Measurements from ENCODE around the gene TIMM50. TPM values are rescaled to one million over a fixed set of nuclear protein-coding genes. Genes with fewer than 3 reads are reported as not detected.
"Not testable (repeated sequence)": the region's sequence is repeated elsewhere in the genome, so short reads cannot be mapped to it uniquely, and the experiment has no call there.

TIMM50 gene
- total RNA-seq, 1 donor from 2014 or later: 66.5 TPM

- DNase-seq: no peak
These were observed 11.1 kb upstream of the TIMM50 start for GRCh38 chr19:39469567-39469966.

GRCh38 chr19:39470724-39471339, 9.8 kb upstream of the TIMM50 start:
- DNase-seq: no peak

GRCh38 chr19:39471756-39472536, 8.7 kb upstream of the TIMM50 start:
- DNase-seq: no peak

GRCh38 chr19:39472746-39473442, 7.7 kb upstream of the TIMM50 start:
- DNase-seq: no peak

- DNase-seq: no peak
These were observed 7.1 kb upstream of the TIMM50 start for GRCh38 chr19:39473443-39473960.

- DNase-seq: peak; percentile 75
These were observed 6.5 kb upstream of the TIMM50 start for GRCh38 chr19:39474139-39474620.

- DNase-seq: no peak
These were observed 4.9 kb upstream of the TIMM50 start for GRCh38 chr19:39475748-39476147.

GRCh38 chr19:39479319-39479801, 1.3 kb upstream of the TIMM50 start:
- not testable (repeated sequence) for DNase-seq

GRCh38 chr19:39479916-39480315, 722 bp upstream of the TIMM50 start:
- no peak for DNase-seq

- peak; percentile 31 for DNase-seq
These were observed 549 bp downstream of the TIMM50 start for GRCh38 chr19:39481229-39481545.

GRCh38 chr19:39481676-39482075, 1.0 kb downstream of the TIMM50 start:
- no peak for DNase-seq

- no peak for DNase-seq
These were observed 2.5 kb downstream of the TIMM50 start for GRCh38 chr19:39483141-39483540.

GRCh38 chr19:39489756-39490155, 9.1 kb downstream of the TIMM50 start:
- DNase-seq: no peak

GRCh38 chr19:39492225-39492624, 11.6 kb downstream of the TIMM50 start:
- no peak for DNase-seq

GRCh38 chr19:39492788-39493187, 12.2 kb downstream of the TIMM50 start:
- DNase-seq: no peak

GRCh38 chr19:39494661-39495060, 14.0 kb downstream of the TIMM50 start:
- DNase-seq: no peak

GRCh38 chr19:39496063-39496462, 15.4 kb downstream of the TIMM50 start:
- DNase-seq: no peak

GRCh38 chr19:39497701-39497995, 17.0 kb downstream of the TIMM50 start:
- DNase-seq: no peak

GRCh38 chr19:39497996-39498797, 17.6 kb downstream of the TIMM50 start:
- DNase-seq: peak; percentile 60

GRCh38 chr19:39498798-39499642, 18.4 kb downstream of the TIMM50 start, which contains the start of gene DLL3:
Gene DLL3 (plus strand): TSS chr19:39498947. CDS start chr19:39498975, 28 bp downstream.
- DNase-seq: peak; percentile 28

- no peak for DNase-seq
These were observed 19.3 kb downstream of the TIMM50 start for GRCh38 chr19:39499932-39500331.

- DNase-seq: no peak
These were observed 19.9 kb downstream of the TIMM50 start for GRCh38 chr19:39500543-39500942.

Measured in dermis blood vessel endothelial cell (primary cell).